MCF 10A (cell line): ENCODE measurements around the gene ZBTB46. TPM values are rescaled to one million over a fixed set of nuclear protein-coding genes. Genes with fewer than 3 reads are reported as not detected.

ENCODE experiments used
- Bru-seq: library from RNA; stranded (reverse); fragments of 400-500 nt; gene quantifications from one replicate; lab custom pipeline; 2021; lab: Mats Ljungman, UMichigan
- BruChase-seq, 2 experiments: library from RNA; stranded (reverse); fragments of 400-500 nt; gene quantifications; one replicate each; lab custom pipeline; 2021; lab: Mats Ljungman, UMichigan
- BruUV-seq: library from RNA; stranded (reverse); fragments of 400-500 nt; replicated peaks from 2 replicates; lab custom pipeline; 2021; lab: Mats Ljungman, UMichigan
- CTCF ChIA-PET: fragments of 300-600 bp; sonication (Branson Sonifier 250); formaldehyde crosslinking; extraction: SDS; loops from one replicate; lab custom pipeline; 2021; ENCODE audit warnings: antibody characterized with exemption, inconsistent platforms; lab: Yijun Ruan, JAX
- POLR2A ChIA-PET: fragments of 300-600, 350-650 bp; sonication (Branson Sonifier 250); formaldehyde crosslinking; extraction: SDS; loops from one replicate; lab custom pipeline; 2020; ENCODE audit warnings: antibody characterized with exemption, inconsistent platforms; lab: Yijun Ruan, JAX
- DNase-seq: peaks from one replicate; pipeline ENCODE4 v3.0.0-alpha.2; 2018; ENCODE audit not compliant: unreplicated experiment
- H3K27ac Mint-ChIP-seq: one replicate; pipeline ENCODE4 v1.8.0; 2022; ENCODE audit warnings: mild to moderate bottlenecking, low read depth, mixed read lengths; ENCODE audit not compliant: unreplicated experiment
- H3K27me3 Mint-ChIP-seq: one replicate; pipeline ENCODE4 v1.8.0; 2022; ENCODE audit warnings: mixed read lengths; ENCODE audit not compliant: insufficient read depth, unreplicated experiment
- H3K36me3 Mint-ChIP-seq: one replicate; pipeline ENCODE4 v1.8.0; 2022; ENCODE audit warnings: mild to moderate bottlenecking, moderate library complexity, mixed read lengths; ENCODE audit not compliant: insufficient read depth, unreplicated experiment
- H3K4me1 Mint-ChIP-seq: one replicate; pipeline ENCODE4 v1.8.0; 2022; ENCODE audit warnings: mixed read lengths; ENCODE audit not compliant: insufficient read depth, unreplicated experiment
- H3K4me3 Mint-ChIP-seq: one replicate; pipeline ENCODE4 v1.8.0; 2022; ENCODE audit warnings: mild to moderate bottlenecking, moderate library complexity, mixed read lengths; ENCODE audit not compliant: unreplicated experiment
- H3K9me3 Mint-ChIP-seq: one replicate; pipeline ENCODE4 v1.8.0; 2022; ENCODE audit warnings: mixed read lengths; ENCODE audit not compliant: unreplicated experiment
- CTCF ChIP-seq: fragments of 200-600 bp; IDR thresholded peaks from one replicate; pipeline ENCODE4 v1.8.0; 2022; ENCODE audit warnings: antibody characterized with exemption, mild to moderate bottlenecking; ENCODE audit not compliant: unreplicated experiment
- intact Hi-C: fragments of 100-400 bp; cut with micrococcal nuclease; formaldehyde crosslinking; loops from 2 replicates; pipeline ENCODE4 v1.14.1; 2022
- long read RNA-seq: library from polyadenylated mRNA; stranded (forward); transcript quantifications from one replicate; pipeline ENCODE4 v2.0.0, GENCODE V29; 2022
- total RNA-seq: library from RNA; stranded (reverse); gene quantifications from 2 replicates; pipeline ENCODE4 v1.2.3, GENCODE V29; 2022

ZBTB46 gene
- total RNA-seq (0.63 and 0.71 TPM in 2 replicates), Bru-seq, nascent RNA (percentile 19 among the genes with signal in this experiment), BruChase-seq, experiment 1, labeled RNA remaining after a 6-hour chase (percentile 25 among the genes with signal in this experiment), BruChase-seq, experiment 2, labeled RNA remaining after a 2-hour chase (percentile 24 among the genes with signal in this experiment)
- long read RNA-seq, partial matches to known transcripts: 1 of 2 reads
- long read RNA-seq, other reads (novel, unspliced or antisense): 1 of 2 reads

DNA sequence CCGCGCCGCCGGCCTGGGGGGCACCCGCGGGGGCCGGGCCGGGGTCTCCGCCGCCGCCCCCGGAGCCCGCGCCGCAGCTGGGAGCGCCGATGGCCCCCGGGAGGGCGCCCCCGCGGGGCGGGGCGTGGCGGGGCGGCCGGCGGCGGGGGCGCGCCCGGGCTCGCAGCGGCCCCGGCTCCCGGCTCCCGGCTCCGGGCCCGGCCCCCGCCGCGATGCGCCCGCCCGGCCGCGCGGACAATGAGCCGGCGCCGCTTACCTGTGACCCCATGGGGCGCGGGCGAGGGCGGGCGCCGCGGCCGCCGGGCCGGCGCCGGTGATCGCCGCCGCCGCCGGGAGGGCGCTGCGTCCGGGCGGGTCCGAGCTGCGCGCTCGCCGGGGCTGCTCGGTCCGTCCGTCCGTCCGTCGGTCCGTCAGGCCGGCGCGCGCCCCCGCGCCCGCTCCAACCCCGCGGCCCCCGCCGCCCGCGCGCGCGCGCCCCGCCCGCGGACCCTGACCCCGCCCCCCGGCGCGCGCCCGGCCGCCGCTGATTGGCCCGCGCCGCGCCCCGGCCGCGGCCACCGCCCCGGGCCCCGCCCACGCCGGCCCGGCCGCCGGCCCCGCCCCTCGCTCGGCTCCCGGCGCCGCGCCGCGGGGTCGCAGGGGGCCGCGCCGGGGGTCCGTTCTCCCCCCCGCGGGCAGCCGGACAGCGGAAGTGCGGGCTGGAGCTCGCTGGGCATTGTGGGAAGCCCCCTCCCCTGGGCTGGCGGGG lies at the start of gene ZBTB46:
Gene ZBTB46 (minus strand): TSS at position 424 of the 748 bp plus-strand sequence. CDS start 40,507 bp downstream, outside the sequence.
- no peaks in the 10 kb centered on the region for H3K9me3 Mint-ChIP-seq
- ChIA-PET CTCF (no interaction called here), POLR2A (interaction anchor here (0.6 kb wide), 1 partner anchor 10 kb away, joined by 3 read pairs; no protein-coding TSS in a partner anchor)
- H3K27ac Mint-ChIP-seq: no peak within 1 kb of the TSS
- H3K4me3 Mint-ChIP-seq: peak within 1 kb of the TSS; percentile 62
- no peaks in the 10 kb centered on the region for H3K36me3 Mint-ChIP-seq
- intact Hi-C loops: no loop called here
- BruUV-seq: no TSS peak
- peaks cover 19% of the 10 kb centered on the region for H3K27me3 Mint-ChIP-seq
- no peak for TF ChIP-seq CTCF
- peaks cover 5% of the 10 kb centered on the region for H3K4me1 Mint-ChIP-seq
- peak; percentile 37 for DNase-seq

DNA sequence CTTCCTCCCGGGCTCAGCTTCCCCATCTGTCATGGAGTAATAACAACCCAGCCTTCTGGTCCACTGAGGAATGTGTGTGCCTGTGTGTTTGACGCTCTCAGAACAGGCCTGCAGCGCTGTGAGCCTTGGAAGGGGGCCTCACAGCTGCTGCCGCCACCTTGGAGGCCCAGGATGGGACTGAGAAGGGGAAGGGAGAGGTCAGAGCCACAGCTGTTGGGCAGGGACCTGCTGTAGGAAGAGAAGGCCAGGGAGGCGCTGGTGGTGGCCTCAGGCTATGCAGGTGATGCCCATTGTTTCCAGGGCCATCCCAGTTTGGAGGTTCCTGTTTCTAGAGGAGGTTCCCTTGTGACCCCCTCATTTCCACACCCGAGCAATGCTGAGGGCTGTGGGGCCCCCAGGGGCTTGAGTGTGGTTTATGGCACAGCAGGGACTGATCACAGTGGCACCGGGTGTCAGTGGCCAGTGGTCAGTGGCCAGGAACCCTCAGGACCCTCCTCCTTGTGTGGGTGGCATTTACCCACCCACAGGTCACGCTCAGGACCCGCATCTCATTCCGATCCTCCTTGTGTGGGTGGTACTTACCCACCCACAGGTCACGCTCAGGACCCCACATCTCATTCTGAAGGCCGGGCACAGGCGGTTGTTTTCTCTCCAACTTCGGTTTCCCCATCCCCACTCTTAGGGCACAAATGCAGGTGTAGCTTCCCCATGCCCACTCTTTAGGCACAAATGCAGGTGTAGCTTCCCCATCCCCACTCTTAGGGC lies 48.0 kb upstream of the ZBTB46 start:
- no peaks in the 10 kb centered on the region for H3K27me3 Mint-ChIP-seq
- intact Hi-C loops: no loop called here
- no peaks in the 10 kb centered on the region for H3K9me3 Mint-ChIP-seq
- no TSS peak for BruUV-seq
- no peak for DNase-seq
- ChIA-PET CTCF (no interaction called here), POLR2A (interaction anchor here (1.4 to 7.5 kb wide), 2 partner anchors 14 to 171 kb away, joined by 6 to 85 read pairs; partner anchors contain the start of genes ARFRP1, TPD52L2 and ZGPAT)
- H3K4me1 Mint-ChIP-seq: peaks cover 1% of the 10 kb centered on the region
- peaks cover 65% of the 10 kb centered on the region for H3K36me3 Mint-ChIP-seq
- H3K4me3 Mint-ChIP-seq: no peak overlapping the region
- no peak overlapping the region for H3K27ac Mint-ChIP-seq
- TF ChIP-seq CTCF: no peak

DNA sequence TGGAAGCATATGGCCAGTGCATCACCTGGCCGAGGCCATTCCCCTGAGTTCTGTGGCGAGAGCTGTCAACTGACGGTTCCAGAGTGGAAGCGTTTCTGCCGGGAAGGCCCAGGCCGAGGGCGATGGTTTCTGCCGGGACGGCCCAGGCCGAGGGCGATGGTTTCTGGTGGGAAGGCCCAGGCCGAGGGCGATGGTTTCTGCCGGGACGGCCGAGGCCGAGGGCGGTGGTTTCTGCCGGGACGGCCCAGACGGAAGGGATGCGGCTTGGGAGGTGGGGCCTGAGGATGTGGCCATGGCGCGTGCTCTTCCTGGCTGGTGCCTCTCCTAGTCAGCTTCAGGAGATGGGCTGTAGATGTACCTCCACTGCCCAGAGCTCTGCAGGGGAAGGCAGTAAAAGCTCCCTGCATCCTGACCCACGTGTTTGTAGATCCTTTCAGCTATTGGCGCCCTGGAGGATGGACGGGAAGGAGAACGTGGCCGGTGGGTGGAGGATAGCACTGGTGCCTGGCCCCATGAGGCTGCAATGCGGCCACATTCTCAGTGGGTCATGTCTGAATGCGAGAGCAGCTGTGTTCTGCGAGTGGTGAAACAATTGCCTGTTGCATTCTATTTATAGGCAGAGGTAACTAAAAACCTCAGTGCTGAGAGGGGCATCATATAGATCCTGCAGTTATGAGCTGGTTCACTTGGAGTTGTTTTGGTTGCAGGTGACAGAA lies 46.8 kb upstream of the ZBTB46 start:
- ChIA-PET POLR2A (interaction anchor here (0.7 to 7.5 kb wide), 4 partner anchors 10 to 170 kb away, joined by 3 to 85 read pairs (median 4); partner anchors contain the start of genes ARFRP1, TPD52L2 and ZGPAT), CTCF (no interaction called here)
- peaks cover 68% of the 10 kb centered on the region for H3K36me3 Mint-ChIP-seq
- TF ChIP-seq CTCF: no peak
- H3K4me1 Mint-ChIP-seq: peaks cover 6% of the 10 kb centered on the region
- BruUV-seq: no TSS peak
- intact Hi-C loops: no loop called here
- H3K4me3 Mint-ChIP-seq: no peak overlapping the region
- DNase-seq: no peak
- H3K9me3 Mint-ChIP-seq: no peaks in the 10 kb centered on the region
- no peaks in the 10 kb centered on the region for H3K27me3 Mint-ChIP-seq
- H3K27ac Mint-ChIP-seq: no peak overlapping the region
